ENCODE results near the gene PRLHR.
A peak's percentile ranks its signal among the peaks of the same experiment; 100 is the strongest.

The PRLHR gene

GRCh38 chr10:118543714-118544400, 51.6 kb downstream of the PRLHR start:
- no peak overlapping the region for H3K27ac ChIP-seq
- TF ChIP-seq, protein P1, sequence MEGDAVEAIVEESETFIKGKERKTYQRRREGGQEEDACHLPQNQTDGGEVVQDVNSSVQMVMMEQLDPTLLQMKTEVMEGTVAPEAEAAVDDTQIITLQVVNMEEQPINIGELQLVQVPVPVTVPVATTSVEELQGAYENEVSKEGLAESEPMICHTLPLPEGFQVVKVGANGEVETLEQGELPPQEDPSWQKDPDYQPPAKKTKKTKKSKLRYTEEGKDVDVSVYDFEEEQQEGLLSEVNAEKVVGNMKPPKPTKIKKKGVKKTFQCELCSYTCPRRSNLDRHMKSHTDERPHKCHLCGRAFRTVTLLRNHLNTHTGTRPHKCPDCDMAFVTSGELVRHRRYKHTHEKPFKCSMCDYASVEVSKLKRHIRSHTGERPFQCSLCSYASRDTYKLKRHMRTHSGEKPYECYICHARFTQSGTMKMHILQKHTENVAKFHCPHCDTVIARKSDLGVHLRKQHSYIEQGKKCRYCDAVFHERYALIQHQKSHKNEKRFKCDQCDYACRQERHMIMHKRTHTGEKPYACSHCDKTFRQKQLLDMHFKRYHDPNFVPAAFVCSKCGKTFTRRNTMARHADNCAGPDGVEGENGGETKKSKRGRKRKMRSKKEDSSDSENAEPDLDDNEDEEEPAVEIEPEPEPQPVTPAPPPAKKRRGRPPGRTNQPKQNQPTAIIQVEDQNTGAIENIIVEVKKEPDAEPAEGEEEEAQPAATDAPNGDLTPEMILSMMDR (conservative IDR thresholded peaks at IDR 0.05): peak; percentile 89
- no peak for TF ChIP-seq ZFX (IDR thresholded peaks at IDR 0.05)

DNA sequence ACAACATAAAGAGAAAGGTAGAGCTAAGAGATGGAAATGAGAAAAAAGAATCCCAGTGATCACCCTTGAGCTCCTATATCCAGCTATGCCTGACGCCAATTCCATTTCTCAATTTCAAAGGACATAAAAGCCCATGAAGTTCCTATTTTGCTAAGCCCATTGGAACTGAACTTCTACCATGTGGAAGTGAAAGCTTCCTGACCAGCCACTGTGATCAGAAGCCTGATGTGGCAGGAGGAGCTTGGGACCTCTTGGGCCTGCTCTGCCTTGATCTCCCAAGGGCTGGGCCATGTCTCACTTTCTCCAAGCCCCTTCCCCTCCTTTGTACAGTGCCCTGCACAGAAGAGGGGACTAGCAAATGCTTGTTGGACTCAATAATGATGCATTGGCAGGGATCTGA, 52.7 kb downstream of the PRLHR start:
- TF ChIP-seq, protein P1 (conservative IDR thresholded peaks at IDR 0.05): no peak
- TF ChIP-seq ZFX (IDR thresholded peaks at IDR 0.05): no peak
- no peak overlapping the region for H3K27ac ChIP-seq

GRCh38 chr10:118542205-118542604, 53.2 kb downstream of the PRLHR start:
- TF ChIP-seq, protein P1 (conservative IDR thresholded peaks at IDR 0.05): no peak
- no peak for TF ChIP-seq ZFX (IDR thresholded peaks at IDR 0.05)
- no peak overlapping the region for H3K27ac ChIP-seq

GRCh38 chr10:118541718-118542117, 53.7 kb downstream of the PRLHR start:
- no peak overlapping the region for H3K27ac ChIP-seq
- TF ChIP-seq ZFX (IDR thresholded peaks at IDR 0.05): no peak
- TF ChIP-seq, protein P1 (conservative IDR thresholded peaks at IDR 0.05): no peak
